Stimulated activated CD4-positive, alpha-beta T cell treated with anti-CD3 and anti-CD28 coated beads, TNF-alpha, amount 100 ng/mL, for 4 hours (primary cell): Measurements from ENCODE around the gene KLK1.
"Not testable (repeated sequence)": the region's sequence is repeated elsewhere in the genome, so short reads cannot be mapped to it uniquely, and the experiment has no call there.

Source experiments
- DNase-seq, 3 experiments: peaks; one replicate each; pipeline ENCODE4 v3.0.0-alpha.2; 2020; ENCODE audit warnings: low read depth in 3 of 3

Gene KLK1

GRCh38 chr19:50794074-50794875, 29.3 kb downstream of the KLK1 start:
- no peak for DNase-seq

DNA sequence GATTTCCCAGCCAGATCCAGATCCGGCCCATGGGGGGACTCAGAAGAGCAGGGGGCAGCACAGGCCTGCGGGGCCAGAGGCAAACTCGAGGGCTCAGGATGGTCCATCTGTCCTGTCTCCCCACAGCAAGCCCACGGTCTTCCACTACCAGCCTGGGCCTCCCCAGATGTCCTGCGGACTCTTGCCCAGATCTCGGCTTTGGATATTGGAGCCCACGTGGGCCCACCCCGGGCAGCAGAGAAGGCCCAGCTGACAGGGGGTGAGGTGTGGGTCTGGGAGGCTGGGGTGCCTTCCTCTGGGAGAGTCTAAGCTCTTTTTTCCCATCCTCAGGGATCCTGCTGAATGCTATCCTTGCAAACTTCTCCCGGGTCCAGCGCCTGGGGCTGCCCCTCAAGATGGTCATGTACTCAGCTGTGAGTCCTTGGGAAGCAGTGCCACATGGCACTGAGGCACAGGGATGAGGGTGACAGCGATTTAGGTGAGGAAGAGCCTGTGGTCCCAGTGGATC, 30.0 kb downstream of the KLK1 start:
- no peak for DNase-seq

GRCh38 chr19:50792272-50793250, 31.0 kb downstream of the KLK1 start:
- no peak for DNase-seq

- DNase-seq: no peak
Measured at GRCh38 chr19:50791594-50792271, 31.9 kb downstream of the KLK1 start.

- DNase-seq: no peak
Measured at GRCh38 chr19:50790922-50791467, 32.6 kb downstream of the KLK1 start.

DNA sequence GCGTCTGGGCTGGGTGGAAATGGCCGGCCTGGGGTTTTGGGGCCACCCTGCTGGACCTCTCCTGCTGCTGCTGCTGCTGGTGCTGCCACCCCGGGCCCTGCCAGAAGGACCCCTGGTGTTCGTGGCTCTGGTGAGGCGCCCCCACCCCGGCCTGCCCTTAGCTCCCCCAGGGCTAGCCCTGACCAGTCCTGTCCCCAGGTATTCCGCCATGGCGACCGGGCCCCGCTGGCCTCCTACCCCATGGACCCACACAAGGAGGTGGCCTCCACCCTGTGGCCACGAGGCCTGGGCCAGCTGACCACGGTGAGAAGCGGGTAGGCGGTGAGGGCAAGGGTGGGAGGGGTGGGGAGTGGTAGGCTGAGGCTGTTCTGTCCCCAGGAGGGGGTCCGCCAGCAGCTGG, 33.2 kb downstream of the KLK1 start, which contains the start of gene ACP4:
Gene ACP4 (plus strand): TSS at position 20 of the 400 bp plus-strand sequence. CDS start 0 bp downstream, at position 20.
- no peak for DNase-seq

GRCh38 chr19:50785329-50785728, 38.3 kb downstream of the KLK1 start:
- DNase-seq: no peak

GRCh38 chr19:50784710-50785109, 38.9 kb downstream of the KLK1 start:
- DNase-seq: no peak

DNA sequence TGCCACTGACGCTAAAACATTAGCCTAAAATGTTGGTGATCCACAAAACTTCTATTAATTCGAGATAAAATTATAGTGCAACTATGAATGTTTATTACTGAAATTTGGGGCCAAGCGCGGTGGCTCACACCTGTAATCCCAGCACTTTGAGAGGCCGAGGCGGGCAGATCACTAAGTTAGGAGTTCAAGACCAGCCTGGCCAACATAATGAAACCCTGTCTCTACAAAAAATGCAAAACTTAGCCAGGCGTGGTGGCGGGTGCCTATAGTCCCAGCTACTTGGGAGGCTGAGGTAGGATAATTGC, 39.8 kb downstream of the KLK1 start:
- DNase-seq: not testable (repeated sequence)

DNA sequence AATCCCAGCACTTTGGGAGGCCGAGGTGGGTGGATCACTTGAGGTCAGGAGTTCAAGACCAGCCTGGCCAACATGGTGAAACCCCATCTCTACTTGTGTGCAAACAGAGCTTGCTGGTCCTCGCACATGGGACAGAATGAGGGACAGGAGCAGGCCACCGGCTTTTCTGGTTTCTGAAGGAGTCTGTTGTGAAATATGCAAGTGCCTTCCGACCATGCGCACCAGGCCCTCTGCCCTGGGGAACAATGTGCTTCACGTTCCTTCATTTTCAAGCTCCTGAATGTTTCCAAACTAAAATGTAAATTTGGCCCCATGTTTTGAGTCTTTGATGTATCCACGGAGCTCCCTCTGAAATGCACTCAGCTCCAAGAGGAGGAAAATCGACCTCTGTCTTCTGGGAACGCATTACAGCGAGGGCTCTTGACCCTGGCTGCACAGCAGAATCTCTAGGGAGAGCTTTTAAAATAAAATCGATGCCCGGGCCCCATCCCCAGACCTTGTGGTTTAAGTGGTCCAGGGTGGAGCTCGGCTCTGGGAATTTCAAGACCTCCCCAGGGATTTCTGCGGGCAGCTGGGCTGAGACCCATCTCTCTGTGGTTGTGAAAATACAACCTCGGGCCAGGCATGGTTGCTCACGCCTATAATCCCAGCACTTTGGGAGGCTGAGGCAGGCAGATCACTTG, 42.7 kb downstream of the KLK1 start:
- no peak for DNase-seq

- no peak for DNase-seq
Measured at GRCh38 chr19:50779504-50780457, 43.8 kb downstream of the KLK1 start.

DNA sequence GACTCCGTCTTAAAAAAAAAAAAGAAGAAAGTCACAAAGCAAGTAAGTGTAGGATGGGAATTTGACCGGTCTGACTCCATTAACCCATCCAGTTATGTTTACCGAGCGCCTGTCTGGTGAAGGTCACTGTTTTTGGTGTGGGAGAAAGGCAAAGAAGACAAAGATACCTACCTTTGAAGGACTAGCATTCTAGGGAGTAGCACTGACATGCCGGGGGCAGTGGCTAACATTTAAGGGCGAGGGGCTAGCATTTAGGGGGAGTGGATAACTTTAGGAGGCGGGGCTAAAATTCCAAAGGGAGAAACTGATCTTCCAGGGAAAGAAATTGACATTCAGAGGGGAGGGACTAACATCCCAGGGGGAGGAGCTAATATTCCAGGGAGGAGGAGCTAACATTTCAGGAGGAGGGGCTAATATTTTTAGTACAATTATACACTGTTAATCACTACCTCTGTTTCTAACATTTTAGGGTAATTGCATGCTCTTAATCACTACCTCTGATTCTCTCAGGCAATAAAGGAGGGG, 44.6 kb downstream of the KLK1 start:
- no peak for DNase-seq

DNA sequence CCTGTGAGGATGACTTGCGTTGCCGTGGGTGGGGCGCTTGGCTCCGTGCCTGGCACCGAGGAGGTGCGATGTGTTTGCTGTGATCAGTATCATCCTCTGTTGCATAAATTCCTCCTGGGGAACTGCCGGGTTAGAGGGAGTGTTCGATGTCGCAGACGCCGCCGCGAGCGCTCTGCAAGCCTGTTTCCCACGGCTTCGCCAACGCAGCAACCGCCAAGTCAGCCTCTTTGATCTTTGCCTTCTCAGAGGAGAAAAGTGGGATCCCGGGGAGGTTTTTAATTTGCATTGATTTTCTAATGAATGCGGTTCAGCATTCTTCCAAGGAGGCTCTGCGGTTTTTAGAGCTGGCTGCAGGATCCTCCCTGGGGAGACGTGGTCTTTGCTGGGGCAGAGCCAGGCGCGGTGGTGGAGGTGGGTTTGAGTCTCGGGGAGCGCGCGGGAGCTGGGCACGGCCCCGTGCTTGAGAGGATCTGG, 45.7 kb downstream of the KLK1 start:
- no peak for DNase-seq

DNA sequence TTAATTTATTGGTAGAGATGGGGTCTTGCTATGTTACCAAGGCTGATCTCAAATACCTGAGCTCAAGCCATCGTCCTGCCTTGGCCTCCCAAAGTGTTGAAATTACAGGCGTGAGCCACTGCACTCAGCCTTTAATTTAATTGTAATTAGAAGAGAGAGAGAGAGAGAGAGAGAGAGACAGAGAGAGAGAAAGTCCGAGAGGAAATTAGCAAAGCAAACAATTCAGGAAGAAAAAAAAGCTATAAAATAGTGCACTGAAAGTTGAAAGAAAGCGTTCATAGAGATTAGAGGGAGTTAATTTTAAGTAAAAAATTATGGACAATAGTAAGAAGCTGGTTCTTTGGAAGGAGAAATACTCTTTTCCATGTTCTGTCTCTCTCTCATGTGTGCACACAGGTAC, 46.3 kb downstream of the KLK1 start:
- no peak for DNase-seq

GRCh38 chr19:50776131-50776530, 47.5 kb downstream of the KLK1 start:
- DNase-seq: no peak

- not testable (repeated sequence) for DNase-seq
Measured at GRCh38 chr19:50773454-50773853, 50.1 kb downstream of the KLK1 start.

DNA sequence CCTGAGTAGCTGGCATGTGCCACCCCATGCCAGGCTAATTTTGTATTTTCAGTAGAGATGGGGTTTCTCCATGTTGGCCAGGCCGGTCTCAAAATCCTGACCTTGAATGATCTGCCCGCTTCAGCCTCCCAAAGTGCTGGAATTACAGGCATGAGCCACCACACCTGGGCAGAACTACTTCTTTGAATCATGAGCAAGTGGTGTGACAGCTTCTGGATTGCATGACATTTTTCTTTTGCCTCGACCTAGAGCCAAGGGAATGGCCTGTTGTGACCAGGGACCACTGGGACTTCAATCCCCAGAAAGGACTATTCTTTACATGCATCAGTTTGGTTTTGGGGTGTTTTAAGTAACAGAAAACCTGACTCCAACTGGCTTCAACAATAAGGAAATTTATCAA, 50.7 kb downstream of the KLK1 start:
- not testable (repeated sequence) for DNase-seq

- DNase-seq: no peak
Measured at GRCh38 chr19:50772476-50772875, 51.1 kb downstream of the KLK1 start.

- DNase-seq: no peak
Measured at GRCh38 chr19:50770888-50771287, 52.7 kb downstream of the KLK1 start.
